OCI-LY7 (cell line): ENCODE results near the gene PKN3. TPM values are rescaled to one million over a fixed set of nuclear protein-coding genes. Genes with fewer than 3 reads are reported as not detected.
A peak's percentile ranks its signal among the peaks of the same experiment; 100 is the strongest.

Experiments used
- BruUV-seq: library from RNA; stranded (reverse); fragments of 400-500 nt; replicated peaks from 2 replicates; lab custom pipeline; 2021; lab: Mats Ljungman, UMichigan
- CTCF ChIA-PET: fragments of 300-600 bp; sonication (Branson Sonifier 250); formaldehyde crosslinking; loops from one replicate; lab custom pipeline; 2022; ENCODE audit warnings: antibody characterized with exemption; ENCODE audit not compliant: unreplicated experiment; lab: Charles Lee
- POLR2A ChIA-PET: fragments of 300-600 bp; sonication (Branson Sonifier 250); formaldehyde crosslinking; loops from one replicate; lab custom pipeline; 2022; ENCODE audit warnings: antibody characterized with exemption; lab: Charles Lee
- DNase-seq: peaks from one replicate; pipeline ENCODE4 v3.0.0-alpha.2; 2015; ENCODE audit warnings: low spot score
- H2AFZ ChIP-seq: fragments of 200-600 bp; sonication (generic), shearing (Covaris generic); 2 replicates; pipeline ENCODE4 v1.6.1; 2014; ENCODE audit warnings: mild to moderate bottlenecking, antibody characterized with exemption, low read length, moderate library complexity
- H3K27ac ChIP-seq: fragments of 200-600 bp; sonication (generic); 2 replicates; pipeline ENCODE4 v1.5.1; 2014; ENCODE audit warnings: mixed run types, low read depth, mild to moderate bottlenecking, moderate library complexity, low read length, inconsistent platforms; ENCODE audit not compliant: poor library complexity, severe bottlenecking
- H3K36me3 ChIP-seq: fragments of 200-600 bp; sonication (generic); 2 replicates; pipeline ENCODE4 v1.6.1; 2014; ENCODE audit warnings: mild to moderate bottlenecking, antibody characterized with exemption, low read length, moderate library complexity, mixed read lengths; ENCODE audit not compliant: insufficient read depth
- H3K4me1 ChIP-seq: fragments of 200-600 bp; sonication (generic); 2 replicates; pipeline ENCODE4 v1.5.1; 2014; ENCODE audit warnings: mild to moderate bottlenecking, low read length; ENCODE audit not compliant: insufficient read depth, poor library complexity, severe bottlenecking
- H3K4me2 ChIP-seq: fragments of 200-600 bp; sonication (generic); 2 replicates; pipeline ENCODE4 v1.6.1; 2014; ENCODE audit warnings: mild to moderate bottlenecking, low read length
- H3K4me3 ChIP-seq: fragments of 200-600 bp; sonication (generic); 2 replicates; pipeline ENCODE4 v1.5.1; 2014; ENCODE audit warnings: mild to moderate bottlenecking, low read depth, low read length; ENCODE audit not compliant: poor library complexity, severe bottlenecking
- H3K79me2 ChIP-seq: fragments of 200-600 bp; sonication (generic); 2 replicates; pipeline ENCODE4 v1.6.1; 2016; ENCODE audit warnings: low read depth, mild to moderate bottlenecking, low read length, moderate library complexity, mixed read lengths; ENCODE audit not compliant: insufficient read depth
- H3K9me2 ChIP-seq: fragments of 200-600 bp; sonication (generic); 2 replicates; pipeline ENCODE4 v1.6.1; 2016; ENCODE audit warnings: mild to moderate bottlenecking, low read length, mixed read lengths; ENCODE audit not compliant: insufficient read depth
- H3K9me3 ChIP-seq: fragments of 200-600 bp; sonication (generic); 2 replicates; pipeline ENCODE4 v1.6.1; 2014; ENCODE audit warnings: mild to moderate bottlenecking, mixed run types, low read length, mixed read lengths
- H4K20me1 ChIP-seq: fragments of 200-600 bp; sonication (generic); 2 replicates; pipeline ENCODE4 v1.6.1; 2014; ENCODE audit warnings: mild to moderate bottlenecking, antibody characterized with exemption, low read length, moderate library complexity, mixed read lengths; ENCODE audit not compliant: insufficient read depth
- EZH2phosphoT487 ChIP-seq: fragments of 200-600 bp; sonication (generic); IDR thresholded peaks from 2 replicates; pipeline ENCODE4 v1.6.1; 2018; ENCODE audit warnings: low read depth, borderline replicate concordance, mild to moderate bottlenecking, mixed run types, antibody characterized with exemption, low read length, moderate library complexity, mixed read lengths
- intact Hi-C: fragments of 100-400 bp; cut with micrococcal nuclease; formaldehyde crosslinking; loops from one replicate; pipeline ENCODE4 v1.10.0; 2022; ENCODE audit not compliant: unreplicated experiment
- total RNA-seq, 2 experiments: library from RNA; depleted of rRNA in 1 of 2; stranded (reverse); fragments of >200 nt in 1 of 2; shearing (Covaris generic) in 1 of 2; gene quantifications; 2 replicates each; pipeline ENCODE4 v1.2.3, GENCODE V29; 2014 to 2022
- TF ChIP-seq, protein P1 (sequence below): fragments of 200-600 bp; sonication (generic); conservative IDR thresholded peaks from 2 replicates; pipeline ENCODE4 v1.5.1; 2014; ENCODE audit warnings: mild to moderate bottlenecking, antibody characterized with exemption, low read length, moderate library complexity, mixed read lengths

The PKN3 gene
- total RNA-seq, 2 experiments from 2014 or later, result 1.5 to 3.3 TPM

DNA sequence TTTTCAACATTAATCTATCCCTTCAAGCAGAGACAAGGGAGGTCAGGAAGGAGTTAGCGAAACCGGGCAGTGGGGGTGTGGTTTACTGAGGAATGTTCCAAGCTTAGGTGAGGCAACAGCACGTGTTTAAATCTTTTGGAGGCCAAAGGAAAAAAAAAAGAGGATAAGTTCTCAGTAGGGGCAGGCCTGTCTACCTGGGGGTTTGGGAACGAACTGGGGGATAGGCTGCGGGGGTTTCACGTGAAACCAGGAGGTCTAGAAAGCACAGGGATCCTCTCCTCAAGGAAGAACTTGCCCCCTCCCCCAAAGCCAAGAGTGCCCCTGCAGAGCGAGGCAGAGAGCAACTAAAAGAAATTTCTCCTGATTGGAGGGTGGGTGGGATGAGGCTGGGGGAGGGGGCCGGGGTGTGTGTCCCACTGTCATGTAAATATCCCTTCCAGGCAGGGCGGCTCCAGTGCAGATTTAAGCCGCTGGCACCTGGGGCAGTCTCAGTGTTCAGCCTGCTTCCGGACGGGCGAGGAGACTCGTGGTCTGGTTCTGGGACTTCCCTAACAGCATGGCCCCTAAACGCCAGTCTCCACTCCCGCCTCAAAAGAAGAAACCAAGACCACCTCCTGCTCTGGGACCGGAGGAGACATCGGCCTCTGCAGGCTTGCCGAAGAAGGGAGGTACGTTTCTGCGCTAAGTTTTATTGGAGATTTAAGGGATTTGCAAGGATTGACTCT, 18.8 kb upstream of the PKN3 start:
- intact Hi-C loops, result loop anchor here (1.0 to 10.0 kb wide), 5 partner anchors 27 to 1361 kb away; partner anchors contain the start of genes DYNC2I2, FNBP1, PHYHD1 and ZER1
- Histone ChIP-seq H3K4me3 (peak overlapping the region; percentile 90), H2AFZ (no peak overlapping the region), H3K4me1 (peaks cover 56% of the 10 kb centered on the region), H3K27ac (peak overlapping the region; percentile 91), H3K36me3 (peaks cover 27% of the 10 kb centered on the region), H3K9me3 (no peaks in the 10 kb centered on the region), H3K79me2 (peaks cover 64% of the 10 kb centered on the region), H3K9me2 (no peaks in the 10 kb centered on the region), H4K20me1 (peaks cover 5% of the 10 kb centered on the region; the same call in 1 of the 2 replicates), H3K4me2 (peak overlapping the region; percentile 87)
- TF ChIP-seq, protein P1, sequence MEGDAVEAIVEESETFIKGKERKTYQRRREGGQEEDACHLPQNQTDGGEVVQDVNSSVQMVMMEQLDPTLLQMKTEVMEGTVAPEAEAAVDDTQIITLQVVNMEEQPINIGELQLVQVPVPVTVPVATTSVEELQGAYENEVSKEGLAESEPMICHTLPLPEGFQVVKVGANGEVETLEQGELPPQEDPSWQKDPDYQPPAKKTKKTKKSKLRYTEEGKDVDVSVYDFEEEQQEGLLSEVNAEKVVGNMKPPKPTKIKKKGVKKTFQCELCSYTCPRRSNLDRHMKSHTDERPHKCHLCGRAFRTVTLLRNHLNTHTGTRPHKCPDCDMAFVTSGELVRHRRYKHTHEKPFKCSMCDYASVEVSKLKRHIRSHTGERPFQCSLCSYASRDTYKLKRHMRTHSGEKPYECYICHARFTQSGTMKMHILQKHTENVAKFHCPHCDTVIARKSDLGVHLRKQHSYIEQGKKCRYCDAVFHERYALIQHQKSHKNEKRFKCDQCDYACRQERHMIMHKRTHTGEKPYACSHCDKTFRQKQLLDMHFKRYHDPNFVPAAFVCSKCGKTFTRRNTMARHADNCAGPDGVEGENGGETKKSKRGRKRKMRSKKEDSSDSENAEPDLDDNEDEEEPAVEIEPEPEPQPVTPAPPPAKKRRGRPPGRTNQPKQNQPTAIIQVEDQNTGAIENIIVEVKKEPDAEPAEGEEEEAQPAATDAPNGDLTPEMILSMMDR, result no peak
- TF ChIP-seq EZH2phosphoT487, result no peak
- DNase-seq, result peak; percentile 87
- CTCF ChIA-PET, result no interaction called here
- POLR2A ChIA-PET, result interaction anchor here (0.6 to 1.9 kb wide), 8 partner anchors 20 to 130 kb away, joined by 3 to 7 read pairs (median 4); partner anchors contain the start of gene ZDHHC12
- no TSS peak for BruUV-seq

- intact Hi-C loops, result loop anchor here (1.0 to 10.0 kb wide), 5 partner anchors 28 to 1361 kb away; partner anchors contain the start of genes DYNC2I2, FNBP1, PHYHD1 and ZER1
- H4K20me1 ChIP-seq, result peaks cover 5% of the 10 kb centered on the region; the same call in 1 of the 2 replicates
- ChIA-PET CTCF (no interaction called here), POLR2A (interaction anchor here (0.5 to 1.9 kb wide), 8 partner anchors 20 to 193 kb away, joined by 3 to 5 read pairs (median 4); partner anchors contain the start of gene ZDHHC12)
- BruUV-seq, result TSS peak; percentile 93
- DNase-seq, result no peak
- H3K4me2 ChIP-seq, result peak overlapping the region; percentile 87
- H3K9me2 ChIP-seq, result no peaks in the 10 kb centered on the region
- H3K4me3 ChIP-seq, result peak overlapping the region; percentile 90
- H3K9me3 ChIP-seq, result no peaks in the 10 kb centered on the region
- no peak for TF ChIP-seq EZH2phosphoT487
- TF ChIP-seq, protein P1, result no peak
- H3K79me2 ChIP-seq, result peaks cover 66% of the 10 kb centered on the region
- peak overlapping the region; percentile 91 for H3K27ac ChIP-seq
- peaks cover 27% of the 10 kb centered on the region for H3K36me3 ChIP-seq
- peaks cover 56% of the 10 kb centered on the region for H3K4me1 ChIP-seq
- no peak overlapping the region for H2AFZ ChIP-seq
These were observed 18.3 kb upstream of the PKN3 start for GRCh38 chr9:128684065-128684324.
